DOHH2 (cell line): ENCODE measurements around the gene DNAI2.

Experiments used
- EZH2phosphoT487 ChIP-seq: fragments of 200-600 bp; sonication (generic); IDR thresholded peaks from 2 replicates; pipeline ENCODE4 v1.6.1; 2017; ENCODE audit warnings: borderline replicate concordance, mild to moderate bottlenecking, antibody characterized with exemption, low read length, moderate library complexity, mixed read lengths
- TF ChIP-seq, protein P1 (sequence below): fragments of 200-600 bp; sonication (generic); IDR thresholded peaks from one replicate; pipeline ENCODE4 v1.5.1; 2014; ENCODE audit warnings: antibody characterized with exemption, mild to moderate bottlenecking, low read depth, low read length; ENCODE audit not compliant: poor library complexity, severe bottlenecking

DNA sequence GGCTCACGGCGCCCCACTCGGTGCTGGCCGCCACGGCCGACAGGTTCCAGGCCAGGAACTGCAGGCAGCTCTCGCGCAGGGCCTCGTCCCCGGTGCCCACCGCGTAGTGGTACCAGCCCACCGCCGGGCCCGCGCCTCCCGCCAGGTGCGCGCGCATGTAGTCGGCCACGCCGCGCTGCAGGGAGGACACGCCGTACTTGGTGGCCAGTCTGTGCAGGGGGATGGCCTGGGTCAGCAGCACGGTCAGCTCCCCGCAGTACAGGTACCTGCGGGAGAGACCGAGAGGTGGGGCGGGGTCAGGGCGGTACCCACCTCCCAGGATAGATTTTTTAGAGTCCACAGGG is 83.4 kb downstream of the DNAI2 start:
- TF ChIP-seq, protein P1, sequence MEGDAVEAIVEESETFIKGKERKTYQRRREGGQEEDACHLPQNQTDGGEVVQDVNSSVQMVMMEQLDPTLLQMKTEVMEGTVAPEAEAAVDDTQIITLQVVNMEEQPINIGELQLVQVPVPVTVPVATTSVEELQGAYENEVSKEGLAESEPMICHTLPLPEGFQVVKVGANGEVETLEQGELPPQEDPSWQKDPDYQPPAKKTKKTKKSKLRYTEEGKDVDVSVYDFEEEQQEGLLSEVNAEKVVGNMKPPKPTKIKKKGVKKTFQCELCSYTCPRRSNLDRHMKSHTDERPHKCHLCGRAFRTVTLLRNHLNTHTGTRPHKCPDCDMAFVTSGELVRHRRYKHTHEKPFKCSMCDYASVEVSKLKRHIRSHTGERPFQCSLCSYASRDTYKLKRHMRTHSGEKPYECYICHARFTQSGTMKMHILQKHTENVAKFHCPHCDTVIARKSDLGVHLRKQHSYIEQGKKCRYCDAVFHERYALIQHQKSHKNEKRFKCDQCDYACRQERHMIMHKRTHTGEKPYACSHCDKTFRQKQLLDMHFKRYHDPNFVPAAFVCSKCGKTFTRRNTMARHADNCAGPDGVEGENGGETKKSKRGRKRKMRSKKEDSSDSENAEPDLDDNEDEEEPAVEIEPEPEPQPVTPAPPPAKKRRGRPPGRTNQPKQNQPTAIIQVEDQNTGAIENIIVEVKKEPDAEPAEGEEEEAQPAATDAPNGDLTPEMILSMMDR = no peak
- no peak for TF ChIP-seq EZH2phosphoT487
